Measurements from ENCODE around the gene PCID2.

Gene PCID2

GRCh38 chr13:113239357-113239756, 30.9 kb upstream of the PCID2 start:
- in situ Hi-C loops (cut with MboI; ENCODE audit: low sequenced_read_pairs, unreplicated experiment): no loop called here
- TF ChIP-seq, protein P1, sequence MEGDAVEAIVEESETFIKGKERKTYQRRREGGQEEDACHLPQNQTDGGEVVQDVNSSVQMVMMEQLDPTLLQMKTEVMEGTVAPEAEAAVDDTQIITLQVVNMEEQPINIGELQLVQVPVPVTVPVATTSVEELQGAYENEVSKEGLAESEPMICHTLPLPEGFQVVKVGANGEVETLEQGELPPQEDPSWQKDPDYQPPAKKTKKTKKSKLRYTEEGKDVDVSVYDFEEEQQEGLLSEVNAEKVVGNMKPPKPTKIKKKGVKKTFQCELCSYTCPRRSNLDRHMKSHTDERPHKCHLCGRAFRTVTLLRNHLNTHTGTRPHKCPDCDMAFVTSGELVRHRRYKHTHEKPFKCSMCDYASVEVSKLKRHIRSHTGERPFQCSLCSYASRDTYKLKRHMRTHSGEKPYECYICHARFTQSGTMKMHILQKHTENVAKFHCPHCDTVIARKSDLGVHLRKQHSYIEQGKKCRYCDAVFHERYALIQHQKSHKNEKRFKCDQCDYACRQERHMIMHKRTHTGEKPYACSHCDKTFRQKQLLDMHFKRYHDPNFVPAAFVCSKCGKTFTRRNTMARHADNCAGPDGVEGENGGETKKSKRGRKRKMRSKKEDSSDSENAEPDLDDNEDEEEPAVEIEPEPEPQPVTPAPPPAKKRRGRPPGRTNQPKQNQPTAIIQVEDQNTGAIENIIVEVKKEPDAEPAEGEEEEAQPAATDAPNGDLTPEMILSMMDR (IDR thresholded peaks at IDR 0.05; ENCODE audit: borderline replicate concordance, control extremely low read depth, extremely low read depth, insufficient read depth, missing control alignments): no peak
- no peak for DNase-seq (ENCODE audit: low spot score)

GRCh38 chr13:113238536-113238935, 30.1 kb upstream of the PCID2 start:
- DNase-seq (ENCODE audit: low spot score): no peak
- in situ Hi-C loops (cut with MboI; ENCODE audit: low sequenced_read_pairs, unreplicated experiment): no loop called here
- TF ChIP-seq, protein P1 (IDR thresholded peaks at IDR 0.05; ENCODE audit: borderline replicate concordance, control extremely low read depth, extremely low read depth, insufficient read depth, missing control alignments): no peak

GRCh38 chr13:113233101-113233500, 24.6 kb upstream of the PCID2 start:
- TF ChIP-seq, protein P1 (IDR thresholded peaks at IDR 0.05; ENCODE audit: borderline replicate concordance, control extremely low read depth, extremely low read depth, insufficient read depth, missing control alignments): no peak
- no peak for DNase-seq (ENCODE audit: low spot score)
- in situ Hi-C loops (cut with MboI; ENCODE audit: low sequenced_read_pairs, unreplicated experiment): no loop called here

GRCh38 chr13:113232208-113233003, 23.9 kb upstream of the PCID2 start:
- in situ Hi-C loops (cut with MboI; ENCODE audit: low sequenced_read_pairs, unreplicated experiment): no loop called here
- TF ChIP-seq, protein P1 (IDR thresholded peaks at IDR 0.05; ENCODE audit: borderline replicate concordance, control extremely low read depth, extremely low read depth, insufficient read depth, missing control alignments): no peak
- DNase-seq (ENCODE audit: low spot score): no peak

DNA sequence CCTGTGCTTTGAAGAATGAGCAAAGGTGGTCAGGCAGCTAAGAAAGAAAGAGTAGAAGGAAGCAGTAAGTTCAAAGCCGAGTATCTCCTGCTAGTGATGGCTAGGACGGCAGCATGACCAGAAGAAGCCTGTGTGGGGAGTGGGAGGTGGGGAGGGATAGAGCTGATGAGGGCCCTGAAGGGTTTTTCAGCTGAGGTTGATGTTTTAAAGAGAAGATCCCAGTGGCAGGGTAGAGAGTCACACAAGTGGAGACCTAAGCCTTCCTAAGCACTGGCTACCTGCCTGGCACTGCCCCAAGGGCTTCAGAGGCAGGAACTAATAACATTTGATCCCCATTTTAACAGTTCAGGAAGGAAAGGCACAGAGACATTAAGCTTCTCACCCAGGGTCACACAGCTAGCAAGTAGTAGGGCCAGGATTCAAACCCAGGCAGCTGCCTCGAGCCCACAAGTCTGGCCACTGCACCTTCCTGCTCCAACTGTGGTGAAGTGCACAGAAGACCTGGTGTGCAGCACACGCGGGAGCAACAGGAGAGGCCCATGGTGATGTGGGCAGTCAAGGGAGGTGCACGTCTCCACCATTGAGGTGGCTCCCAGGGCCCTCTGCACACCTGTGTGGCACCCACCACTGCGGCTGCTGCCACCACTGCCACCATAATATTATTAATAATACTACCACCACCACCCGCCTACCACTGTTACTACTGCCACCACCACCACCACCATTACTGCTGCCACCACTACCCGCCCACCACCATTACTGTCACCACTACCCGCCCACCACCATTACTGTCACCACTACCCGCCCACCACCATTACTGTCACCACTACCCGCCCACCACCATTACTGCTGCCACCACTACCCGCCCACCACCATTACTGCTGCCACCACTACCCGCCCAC, 23.1 kb upstream of the PCID2 start:
- in situ Hi-C loops (cut with MboI; ENCODE audit: low sequenced_read_pairs, unreplicated experiment): no loop called here
- TF ChIP-seq, protein P1 (IDR thresholded peaks at IDR 0.05; ENCODE audit: borderline replicate concordance, control extremely low read depth, extremely low read depth, insufficient read depth, missing control alignments): no peak
- DNase-seq (ENCODE audit: low spot score): no peak

DNA sequence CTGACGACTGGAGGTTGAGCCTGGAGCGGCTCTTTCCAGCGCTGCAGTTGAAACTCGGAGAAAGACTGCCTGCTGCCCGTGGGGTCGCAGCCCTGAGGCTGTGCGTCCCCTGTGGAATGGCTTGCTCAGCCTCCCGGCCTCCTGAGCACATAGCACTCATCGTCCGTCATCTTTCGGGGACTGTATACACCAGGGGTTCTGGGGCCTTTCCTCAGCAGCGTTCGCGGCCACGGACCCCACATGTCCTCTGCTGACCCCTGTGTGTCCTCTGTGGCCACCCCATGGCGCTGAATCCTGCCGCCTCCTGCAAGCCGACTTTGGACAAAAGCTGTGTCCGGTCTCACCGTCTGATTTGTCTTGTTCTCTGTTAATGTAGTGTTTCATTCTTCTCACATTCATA, 21.3 kb upstream of the PCID2 start:
- no peak for DNase-seq (ENCODE audit: low spot score)
- in situ Hi-C loops (cut with MboI; ENCODE audit: low sequenced_read_pairs, unreplicated experiment): no loop called here
- TF ChIP-seq, protein P1 (IDR thresholded peaks at IDR 0.05; ENCODE audit: borderline replicate concordance, control extremely low read depth, extremely low read depth, insufficient read depth, missing control alignments): no peak

All from GM13976 (cell line).